Peyer's patch (tissue), 4 donors: Measurements from ENCODE around the gene ACTL7A.
"Not testable (repeated sequence)": the region's sequence is repeated elsewhere in the genome, so short reads cannot be mapped to it uniquely, and the experiment has no call there.

Experiments
- POLR2A ChIP-seq, 2 donors: fragments of 450-650 bp; IDR thresholded peaks; one replicate each; pipeline ENCODE4 v1.5.1; 2017; ENCODE audit warnings: antibody characterized with exemption in 2 of 2, mild to moderate bottlenecking in 2 of 2, moderate library complexity in 2 of 2
- TF ChIP-seq, protein P1 (sequence below), 6 experiments: fragments of 450-650 bp in 4 of 6; fragments of 200-600 bp in 2 of 6; sonication (generic) in 1 of 6; IDR thresholded peaks; one replicate each; pipeline ENCODE4 v1.5.1; 2017 to 2019; ENCODE audit warnings: antibody characterized with exemption in 6 of 6, mild to moderate bottlenecking in 3 of 6, moderate library complexity in 1 of 6

GRCh38 chr9:108848296-108848695 is 13.8 kb upstream of the ACTL7A start:
- TF ChIP-seq, protein P1, sequence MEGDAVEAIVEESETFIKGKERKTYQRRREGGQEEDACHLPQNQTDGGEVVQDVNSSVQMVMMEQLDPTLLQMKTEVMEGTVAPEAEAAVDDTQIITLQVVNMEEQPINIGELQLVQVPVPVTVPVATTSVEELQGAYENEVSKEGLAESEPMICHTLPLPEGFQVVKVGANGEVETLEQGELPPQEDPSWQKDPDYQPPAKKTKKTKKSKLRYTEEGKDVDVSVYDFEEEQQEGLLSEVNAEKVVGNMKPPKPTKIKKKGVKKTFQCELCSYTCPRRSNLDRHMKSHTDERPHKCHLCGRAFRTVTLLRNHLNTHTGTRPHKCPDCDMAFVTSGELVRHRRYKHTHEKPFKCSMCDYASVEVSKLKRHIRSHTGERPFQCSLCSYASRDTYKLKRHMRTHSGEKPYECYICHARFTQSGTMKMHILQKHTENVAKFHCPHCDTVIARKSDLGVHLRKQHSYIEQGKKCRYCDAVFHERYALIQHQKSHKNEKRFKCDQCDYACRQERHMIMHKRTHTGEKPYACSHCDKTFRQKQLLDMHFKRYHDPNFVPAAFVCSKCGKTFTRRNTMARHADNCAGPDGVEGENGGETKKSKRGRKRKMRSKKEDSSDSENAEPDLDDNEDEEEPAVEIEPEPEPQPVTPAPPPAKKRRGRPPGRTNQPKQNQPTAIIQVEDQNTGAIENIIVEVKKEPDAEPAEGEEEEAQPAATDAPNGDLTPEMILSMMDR (IDR thresholded peaks at IDR 0.05): not testable (repeated sequence)
- not testable (repeated sequence) for TF ChIP-seq POLR2A (IDR thresholded peaks at IDR 0.05)
